Measurements from ENCODE around the gene RBM39. TPM values are rescaled to one million over a fixed set of nuclear protein-coding genes. Genes with fewer than 3 reads are reported as not detected.

Gene RBM39
- total and polyA plus RNA-seq, 10 of the 15 experiments (the other 5 are each of a cell fraction or from before 2014, with no cell fraction given): 135 to 280 (median 217) TPM

- Histone ChIP-seq H3K9ac (ENCODE audit: control insufficient read depth, insufficient read depth, low read length) (no peak overlapping the region; the same call in 1 of the 2 replicates), H3K4me3 (peak overlapping the region; percentile 96), H3K36me3 (ENCODE audit: control insufficient read depth in 2 of 2, insufficient read depth in 2 of 2, low read length in 1 of 2) (peaks cover 5 to 26% of the 10 kb centered on the region in 2 experiments), H3K27ac (ENCODE audit: control insufficient read depth, insufficient read depth) (no peak overlapping the region), H2AFZ (ENCODE audit: control insufficient read depth, low read depth, low read length) (no peak overlapping the region), H3K4me2 (ENCODE audit: control insufficient read depth, insufficient read depth) (peak overlapping the region; percentile 24; the same call in 1 of the 2 replicates), H3K79me2 (ENCODE audit: control insufficient read depth, insufficient read depth, low read length) (peaks cover 87% of the 10 kb centered on the region), H3K9me3 (replicated peaks; ENCODE audit: control insufficient read depth, insufficient read depth, low read length) (no peaks in the 10 kb centered on the region), H3K4me1 (ENCODE audit: control insufficient read depth, insufficient read depth, low read length) (peaks cover 3% of the 10 kb centered on the region), H3K27me3 (replicated peaks in 1 of 2; ENCODE audit: control insufficient read depth in 2 of 2, insufficient read depth in 2 of 2, low read length in 1 of 2) (no peaks in the 10 kb centered on the region), H4K20me1 (ENCODE audit: control insufficient read depth, insufficient read depth) (peaks cover 6% of the 10 kb centered on the region)
- 70% methylated on average over 7 of the region's 7 CpGs for WGBS (ENCODE audit: insufficient coverage, insufficient replicate concordance, low lambda C conversion rate, missing lambda C conversion rate)
- ChIA-PET SMC1A (ENCODE audit: uncharacterized antibody, unreplicated experiment) (interaction anchor here (0.6 to 1.9 kb wide), 16 partner anchors 10 to 145 kb away, joined by 3 to 7 read pairs (median 3); no protein-coding TSS in a partner anchor), RAD21 (ENCODE audit: unreplicated experiment) (interaction anchor here (1.0 to 1.3 kb wide), 5 partner anchors 28 to 145 kb away, joined by 3 to 10 read pairs (median 4); partner anchors contain the start of genes NFS1 and ROMO1), CTCF (interaction anchor here (0.5 to 7.6 kb wide), 19 partner anchors 9 to 865 kb away, joined by 3 to 69 read pairs (median 4); partner anchors contain the start of genes PHF20 and SCAND1), POLR2A (interaction anchor here (0.6 to 6.9 kb wide), 9 partner anchors 16 to 214 kb away, joined by 3 to 214 read pairs (median 3); partner anchors contain the start of gene PHF20)
- DNase-seq (ENCODE audit: low read depth, low spot score) (no peak), ATAC-seq (peak; percentile 11; the same call in 2 of the 3 replicates), FAIRE-seq (peak; percentile 27)
- intact Hi-C loops (cut with micrococcal nuclease; ENCODE audit: unreplicated experiment): loop anchor here (10.0 kb wide), 2 partner anchors 145 to 1355 kb away; partner anchors contain the start of gene RBL1
- in situ Hi-C loops (cut with MboI): no loop called here
- BruUV-seq (replicated peaks): no TSS peak
- TF ChIP-seq RAD51 (IDR thresholded peaks at IDR 0.05) (no peak), RCOR1 (conservative IDR thresholded peaks at IDR 0.05; ENCODE audit: low read depth, low read length) (no peak), POLR2AphosphoS5 (IDR thresholded peaks at IDR 0.05; ENCODE audit: low read length) (peak; percentile 63; the same call in 1 of the 2 replicates), KAT2A (conservative IDR thresholded peaks at IDR 0.05; ENCODE audit: control insufficient read depth, low read depth, low read length) (no peak), CEBPZ (IDR thresholded peaks at IDR 0.05; ENCODE audit: low read depth, low read length) (no peak), IRF4 (IDR thresholded peaks at IDR 0.05; ENCODE audit: low read depth, low read length) (0 out of 2 replicates have a peak, but pooled peaks have one; percentile 26), JUNB (IDR thresholded peaks at IDR 0.05) (peak; percentile 47), POU2F2 (IDR thresholded peaks at IDR 0.05; ENCODE audit: borderline replicate concordance, low read depth, low read length) (peak; percentile 81; the same call in 1 of the 3 replicates), POLR2A (IDR thresholded peaks at IDR 0.05; ENCODE audit: low read depth, low read length) (peak; percentile 57), IKZF2 (IDR thresholded peaks at IDR 0.05) (peak in 1 of 2 experiments; percentile 12; a peak in 1 of 4 replicates), NR2F1 (conservative IDR thresholded peaks at IDR 0.05) (no peak), NRF1 (conservative IDR thresholded peaks at IDR 0.05; ENCODE audit: low read depth, low read length) (no peak), SMARCA5 (IDR thresholded peaks at IDR 0.05) (no peak), CTCF (IDR thresholded peaks at IDR 0.05 in 2 of 3, conservative IDR thresholded peaks at IDR 0.05 in 1 of 3; ENCODE audit: control insufficient read depth in 2 of 3, extremely low read depth in 1 of 3, insufficient read depth in 1 of 3, low read depth in 3 of 3, low read length in 3 of 3) (peak; percentile 3 to 46 (median 34); a peak in 3 of 6 replicates), ZNF24 (IDR thresholded peaks at IDR 0.05) (no peak)
Measured at GRCh38 chr20:35739294-35740163, 2.5 kb downstream of the RBM39 start.

Data from GM12878 (cell line).